Measurements from ENCODE around the gene ITGA3. TPM values are rescaled to one million over a fixed set of nuclear protein-coding genes. Genes with fewer than 3 reads are reported as not detected.

Gene ITGA3
- total RNA-seq, 1 donor from 2014 or later: 668 TPM

DNA sequence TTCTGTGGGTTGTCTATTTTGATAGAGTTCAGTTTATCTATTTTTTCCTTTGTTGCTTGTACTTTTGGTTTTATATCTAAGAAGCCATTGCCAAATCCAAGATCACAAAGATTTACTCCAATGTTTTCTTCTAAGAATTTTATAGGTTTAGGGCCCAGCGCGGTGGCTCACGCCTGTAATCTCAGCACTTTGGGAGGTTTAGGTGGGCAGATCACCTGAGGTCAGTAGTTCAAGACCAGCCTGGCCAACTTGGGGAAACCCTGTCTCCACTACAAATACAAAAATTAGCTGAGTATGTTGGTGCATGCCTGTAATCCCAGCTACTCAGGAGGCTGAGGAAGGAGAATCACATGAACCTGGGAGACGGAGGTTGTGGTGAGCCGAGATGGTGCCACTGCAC is 13.7 kb upstream of the ITGA3 start:
- no peak overlapping the region for H3K4me3 ChIP-seq (ENCODE audit: low read depth, low read length)
- TF ChIP-seq CTCF (conservative IDR thresholded peaks at IDR 0.05; ENCODE audit: low read depth, low read length): no peak
- no peak for DNase-seq (ENCODE audit: low read depth)

DNA sequence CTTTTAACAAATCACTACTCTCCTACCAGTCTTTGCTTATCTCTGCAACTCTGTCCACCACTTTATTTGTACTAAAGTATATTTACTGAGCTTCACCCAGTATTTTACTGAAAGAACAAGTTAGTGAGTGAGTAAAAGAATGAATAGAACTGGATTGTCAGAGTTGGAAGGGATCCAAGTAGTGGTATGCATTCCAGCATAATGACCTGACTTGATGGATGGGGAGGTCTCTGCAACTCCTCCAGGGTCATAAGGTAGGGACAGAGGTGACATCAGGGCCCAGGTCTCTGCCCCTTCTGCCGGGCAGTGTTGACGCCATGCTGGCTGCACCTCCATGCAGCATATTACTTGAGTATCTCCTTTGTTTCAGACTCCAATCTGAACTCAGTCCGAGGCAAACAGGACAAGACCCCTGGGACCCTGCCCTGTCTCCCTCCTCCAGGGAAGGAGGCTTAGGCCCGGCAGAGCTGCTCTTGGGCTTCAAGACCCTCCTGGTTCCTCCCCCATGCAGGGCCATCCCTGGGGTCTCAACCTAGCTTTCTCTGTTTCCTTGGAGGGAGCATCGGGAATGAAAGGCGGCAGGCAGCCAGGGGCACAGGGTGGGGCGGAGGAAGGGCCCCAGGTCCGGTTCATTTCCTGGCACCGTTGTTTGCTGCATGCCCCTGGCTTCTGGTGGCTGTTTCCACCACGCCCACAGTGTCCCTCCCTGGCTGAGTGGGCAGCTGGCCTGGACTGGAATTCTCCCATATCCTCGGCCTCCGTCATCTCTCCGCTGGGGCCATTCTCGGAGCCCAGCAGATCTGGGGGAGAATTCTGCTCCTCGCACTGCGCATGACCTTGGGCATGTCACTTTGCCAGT is 12.4 kb upstream of the ITGA3 start:
- no peak overlapping the region for H3K4me3 ChIP-seq (ENCODE audit: low read depth, low read length)
- no peak for DNase-seq (ENCODE audit: low read depth)
- TF ChIP-seq CTCF (conservative IDR thresholded peaks at IDR 0.05; ENCODE audit: low read depth, low read length): no peak

- DNase-seq (ENCODE audit: low read depth): no peak
- no peak for TF ChIP-seq CTCF (conservative IDR thresholded peaks at IDR 0.05; ENCODE audit: low read depth, low read length)
- no peak overlapping the region for H3K4me3 ChIP-seq (ENCODE audit: low read depth, low read length)
These were observed 11.4 kb upstream of the ITGA3 start for GRCh38 chr17:50044483-50044882.

GRCh38 chr17:50045154-50045553 is 10.8 kb upstream of the ITGA3 start:
- no peak for DNase-seq (ENCODE audit: low read depth)
- no peak for TF ChIP-seq CTCF (conservative IDR thresholded peaks at IDR 0.05; ENCODE audit: low read depth, low read length)
- no peak overlapping the region for H3K4me3 ChIP-seq (ENCODE audit: low read depth, low read length)

DNA sequence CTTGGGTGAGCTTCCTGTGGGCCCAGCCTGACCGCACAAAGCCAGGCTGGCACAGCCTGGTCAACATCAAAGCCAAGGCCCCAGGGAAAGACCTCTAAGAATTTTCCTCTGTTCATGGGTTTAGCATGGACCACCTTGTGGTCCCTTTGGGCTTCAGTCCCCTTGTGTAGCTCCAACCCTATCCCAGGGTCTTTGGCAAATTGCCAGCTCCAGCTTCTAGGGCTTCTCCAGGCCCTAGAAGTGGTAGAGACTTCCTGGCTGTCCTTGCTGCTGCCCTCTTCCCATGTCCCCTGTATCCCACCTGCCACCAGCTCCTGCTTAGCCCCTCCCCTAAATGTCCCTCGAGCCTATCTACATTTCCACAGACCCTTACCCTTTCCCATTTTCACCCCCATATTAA is 9.7 kb upstream of the ITGA3 start:
- no peak for DNase-seq (ENCODE audit: low read depth)
- no peak overlapping the region for H3K4me3 ChIP-seq (ENCODE audit: low read depth, low read length)
- TF ChIP-seq CTCF (conservative IDR thresholded peaks at IDR 0.05; ENCODE audit: low read depth, low read length): no peak

- no peak overlapping the region for H3K4me3 ChIP-seq (ENCODE audit: low read depth, low read length)
- no peak for TF ChIP-seq CTCF (conservative IDR thresholded peaks at IDR 0.05; ENCODE audit: low read depth, low read length)
- no peak for DNase-seq (ENCODE audit: low read depth)
These were observed 9.2 kb upstream of the ITGA3 start for GRCh38 chr17:50046667-50047066.

DNA sequence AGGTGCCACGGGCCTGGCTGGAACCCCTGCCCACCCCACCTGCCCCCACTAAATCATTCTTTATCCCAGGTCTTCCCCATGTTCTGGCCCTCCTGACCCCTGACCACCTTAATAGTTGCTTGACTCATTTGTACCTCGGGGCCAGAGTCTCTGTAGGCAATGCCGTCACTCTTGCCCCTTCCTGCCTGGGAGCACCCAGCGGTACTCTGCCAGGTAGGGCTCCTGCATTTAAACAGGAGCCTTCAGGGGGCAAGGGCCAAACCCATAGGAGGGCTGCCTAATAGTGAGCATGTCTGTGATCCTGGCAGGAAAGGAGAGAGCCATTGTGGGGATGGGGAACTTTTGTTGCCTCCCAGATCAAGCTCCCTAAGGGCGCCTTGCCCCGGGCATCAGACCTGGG is 8.8 kb upstream of the ITGA3 start:
- no peak for DNase-seq (ENCODE audit: low read depth)
- H3K4me3 ChIP-seq (ENCODE audit: low read depth, low read length): no peak overlapping the region
- no peak for TF ChIP-seq CTCF (conservative IDR thresholded peaks at IDR 0.05; ENCODE audit: low read depth, low read length)
